SKM-1 (cell line): Measurements from ENCODE around the gene TMCO2.
"Not testable (repeated sequence)": the region's sequence is repeated elsewhere in the genome, so short reads cannot be mapped to it uniquely, and the experiment has no call there.

Experiments used
- DNase-seq: peaks from one replicate; lab custom pipeline; 2025; ENCODE audit not compliant: unreplicated experiment; lab: John Stamatoyannopoulos, UW

TMCO2 gene

GRCh38 chr1:40247655-40248054 is at the start of gene TMCO2:
Gene TMCO2, plus strand, starts transcription at chr1:40247937. Its CDS starts 57 bp downstream, at chr1:40247994.
- DNase-seq, result no peak

DNA sequence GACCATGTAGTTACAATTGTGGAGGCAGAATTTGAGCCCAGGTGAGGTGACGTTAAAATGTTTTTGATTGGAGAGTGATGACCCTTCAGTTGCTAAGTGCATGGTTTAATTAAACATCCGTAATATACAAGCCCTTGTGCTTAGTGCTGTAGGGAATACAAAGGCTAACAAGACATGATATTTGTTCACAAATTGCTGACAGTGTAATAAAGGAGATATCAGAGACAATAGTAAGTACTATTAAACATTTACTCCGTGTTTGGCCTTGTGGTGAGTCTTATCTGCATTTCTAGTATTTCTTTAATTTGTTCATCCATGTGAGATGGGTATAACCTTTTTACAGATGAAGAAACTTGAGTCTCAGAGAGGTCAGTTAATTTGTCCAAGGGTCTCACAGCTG is 48.6 kb upstream of the TMCO2 start:
- DNase-seq, result no peak

DNA sequence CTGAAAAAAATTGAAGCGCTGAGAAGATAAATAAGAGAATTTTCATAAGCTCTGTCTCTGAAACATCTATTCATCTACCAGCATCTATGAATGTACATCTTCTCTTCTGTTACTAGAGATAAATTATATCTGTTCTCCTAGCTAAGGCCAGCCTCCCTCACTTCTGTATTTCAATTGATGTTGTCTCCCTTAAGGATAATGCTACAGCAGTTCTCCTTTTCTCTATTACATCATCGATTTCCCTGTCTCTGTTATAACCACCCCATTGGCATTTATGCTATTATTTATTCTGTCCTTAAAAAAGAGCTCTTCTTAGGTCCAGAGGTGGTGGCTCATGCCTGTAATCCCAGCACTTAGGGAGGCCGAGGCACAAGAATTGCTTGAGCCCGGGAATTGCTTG is 42.9 kb upstream of the TMCO2 start:
- no peak for DNase-seq

DNA sequence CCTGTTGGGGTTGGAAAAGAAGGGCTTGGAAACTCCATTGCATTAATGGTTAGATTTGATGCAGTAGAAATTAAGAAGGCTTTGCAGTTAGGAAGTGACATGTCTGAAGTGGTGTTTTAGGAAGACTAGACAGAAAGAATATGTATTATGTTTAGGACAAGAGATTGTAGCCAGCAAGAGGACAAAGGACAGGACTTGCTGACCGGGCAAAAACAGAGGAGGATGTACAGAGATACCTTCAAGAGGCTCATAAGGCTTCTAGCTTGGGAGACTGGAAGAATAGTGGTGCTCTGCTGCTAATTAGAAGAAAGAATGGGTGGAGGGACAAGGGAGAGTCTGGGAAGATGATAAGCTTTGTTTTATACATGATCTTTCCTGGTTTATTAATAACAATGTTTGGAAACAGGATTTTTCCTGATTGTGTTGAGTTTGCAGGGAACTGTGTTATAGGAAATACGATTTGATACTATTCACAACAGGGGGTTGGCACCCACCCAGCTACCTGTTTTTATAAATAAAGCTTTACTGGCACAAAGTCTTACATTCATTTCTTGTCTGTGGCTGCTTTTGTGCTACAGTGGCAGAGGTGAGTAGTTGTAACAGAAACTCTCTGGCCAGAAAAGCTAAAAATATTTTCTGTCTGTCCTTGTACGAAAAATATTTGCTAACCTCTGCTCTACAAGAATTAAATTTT is 37.1 kb upstream of the TMCO2 start:
- no peak for DNase-seq

- no peak for DNase-seq
Measured at GRCh38 chr1:40218333-40218732, 29.4 kb upstream of the TMCO2 start.

DNA sequence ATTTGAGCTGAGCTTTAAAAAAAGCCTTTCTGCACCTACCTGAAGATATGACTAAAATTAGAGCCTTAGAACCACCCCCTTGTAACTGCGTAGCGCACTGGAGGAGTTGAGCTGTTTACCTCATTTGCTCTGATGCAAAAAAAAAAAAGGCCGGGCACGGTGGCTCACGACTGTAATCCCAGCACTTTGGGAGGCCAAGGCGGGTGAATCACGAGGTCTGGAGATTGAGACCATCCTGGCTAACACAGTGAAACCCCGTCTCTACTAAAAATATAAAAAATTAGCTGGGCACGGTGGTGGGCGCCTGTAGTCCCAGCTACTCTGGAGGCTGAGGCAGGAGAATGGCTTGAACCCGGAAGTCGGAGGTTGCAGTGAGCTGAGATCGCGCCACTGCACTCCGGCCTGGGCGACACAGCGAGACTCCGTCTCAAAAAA is 26.2 kb upstream of the TMCO2 start:
- DNase-seq, result not testable (repeated sequence)

GRCh38 chr1:40221977-40222772 is 25.6 kb upstream of the TMCO2 start:
- DNase-seq, result no peak

- DNase-seq, result no peak
Measured at GRCh38 chr1:40224040-40224439, 23.7 kb upstream of the TMCO2 start.

DNA sequence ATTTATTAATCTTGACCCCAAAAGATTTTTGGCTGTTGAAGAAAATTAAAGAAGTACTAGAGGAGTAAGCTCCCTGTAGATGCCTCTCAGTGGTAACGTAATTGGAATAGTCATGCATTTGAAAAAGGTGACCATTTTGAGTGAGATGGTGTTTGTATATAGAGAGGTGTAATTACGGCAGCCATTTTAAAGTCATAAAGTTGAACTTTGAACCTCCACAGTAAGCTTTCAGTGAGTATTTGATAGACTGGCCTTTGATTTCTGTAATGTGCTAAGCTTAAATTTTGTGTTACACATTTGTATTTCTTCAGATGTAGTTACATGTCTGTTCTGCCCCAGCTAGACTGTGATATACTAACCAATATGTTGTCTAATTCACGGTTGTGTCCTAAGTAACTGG is 21.5 kb upstream of the TMCO2 start:
- no peak for DNase-seq

GRCh38 chr1:40232444-40232843 is 15.3 kb upstream of the TMCO2 start:
- DNase-seq, result no peak

GRCh38 chr1:40239626-40240025 is 8.1 kb upstream of the TMCO2 start:
- DNase-seq, result no peak

GRCh38 chr1:40240390-40240789 is 7.3 kb upstream of the TMCO2 start:
- DNase-seq, result no peak

- no peak for DNase-seq
Measured at GRCh38 chr1:40241362-40241761, 6.4 kb upstream of the TMCO2 start.

GRCh38 chr1:40243351-40243750 is 4.4 kb upstream of the TMCO2 start:
- no peak for DNase-seq

DNA sequence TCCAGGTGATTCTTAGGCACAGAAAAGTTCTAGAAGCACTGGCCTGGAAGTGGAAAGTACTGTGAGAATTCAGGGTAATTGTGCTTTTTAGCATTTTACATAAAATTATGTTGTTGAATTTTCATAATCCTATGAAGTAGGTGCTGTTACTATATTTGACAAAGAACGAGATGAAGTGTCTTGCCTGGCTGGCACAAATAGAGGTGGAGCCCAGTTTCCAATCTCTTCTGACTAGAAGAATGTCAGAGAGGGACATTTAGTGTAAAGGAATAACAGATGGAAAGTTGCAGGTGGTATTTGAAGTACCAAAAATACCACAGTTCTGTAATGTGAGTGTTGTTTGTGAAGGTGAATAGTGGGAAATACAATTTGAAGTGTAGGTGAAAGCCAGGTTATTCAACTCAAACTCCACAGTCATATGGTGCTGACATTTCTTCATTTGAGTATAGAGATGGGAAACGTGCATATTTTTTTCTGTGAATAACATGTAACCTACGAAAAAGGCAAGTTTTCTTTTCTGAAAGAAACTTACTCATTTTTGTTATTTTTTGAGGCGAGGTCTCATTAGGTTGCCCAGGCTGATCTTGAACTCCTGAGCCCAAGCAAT is 3.5 kb upstream of the TMCO2 start:
- DNase-seq, result no peak

DNA sequence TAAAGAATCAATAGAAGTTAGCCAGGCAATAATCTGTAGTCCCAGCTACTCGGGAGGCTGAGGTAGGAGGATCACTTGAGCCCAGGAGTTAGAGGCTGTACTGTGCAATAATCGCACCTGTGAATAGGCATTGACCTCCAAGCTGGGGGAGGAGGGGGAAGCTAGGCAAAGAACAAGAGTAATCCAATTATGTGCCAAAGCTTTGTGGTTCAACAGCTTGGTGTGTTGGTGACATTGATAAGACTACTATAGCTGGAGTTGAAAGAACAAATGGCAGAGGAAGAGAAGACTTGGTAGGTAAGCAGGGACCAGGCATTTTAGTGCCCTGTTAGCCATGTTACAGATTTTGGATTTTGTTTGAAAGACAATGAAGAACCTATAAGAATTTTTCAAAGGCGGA is 2.1 kb upstream of the TMCO2 start:
- DNase-seq, result no peak

- no peak for DNase-seq
Measured at GRCh38 chr1:40248412-40248811, 675 bp downstream of the TMCO2 start.

GRCh38 chr1:40251456-40251855 is 3.7 kb downstream of the TMCO2 start:
- DNase-seq, result no peak

GRCh38 chr1:40252601-40253000 is 4.9 kb downstream of the TMCO2 start:
- no peak for DNase-seq

GRCh38 chr1:40255231-40255630 is 7.5 kb downstream of the TMCO2 start:
- no peak for DNase-seq

DNA sequence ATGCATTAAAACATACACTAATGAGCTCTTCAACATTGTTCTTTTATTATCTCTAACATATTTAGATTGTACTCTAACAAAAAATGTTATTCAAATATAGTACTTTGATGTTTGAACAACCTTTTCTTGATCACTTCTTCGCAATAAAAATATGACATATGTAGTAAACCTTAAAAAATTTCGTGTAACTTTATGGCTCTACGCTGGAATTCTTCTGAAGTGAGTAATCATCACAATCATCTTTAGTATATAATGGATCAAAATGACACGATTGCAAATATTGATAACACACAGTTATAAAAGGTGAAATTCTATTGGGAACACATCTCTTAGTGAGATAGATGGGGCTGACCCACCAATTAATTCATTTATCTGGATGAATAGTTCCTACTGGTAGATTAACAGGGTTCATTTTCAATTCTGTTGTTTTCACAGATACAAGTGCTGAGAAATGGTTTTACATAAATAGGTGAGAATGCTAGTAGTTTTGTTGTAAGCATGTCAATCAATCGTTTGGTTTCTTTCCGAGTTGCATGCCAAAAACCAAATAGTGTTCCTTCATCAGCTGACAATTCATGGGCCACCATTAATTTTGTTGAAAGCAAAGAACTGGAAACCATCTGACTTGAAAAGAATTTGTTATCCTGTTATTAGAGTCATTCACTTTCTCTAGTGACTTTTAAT is 8.8 kb downstream of the TMCO2 start:
- no peak for DNase-seq

GRCh38 chr1:40257313-40257687 is 9.6 kb downstream of the TMCO2 start:
- no peak for DNase-seq
